NT2/D1 (cell line): ENCODE results near the gene KCTD17.
A peak's percentile ranks its signal among the peaks of the same experiment; 100 is the strongest.

ENCODE experiments used
- DNase-seq: peaks from one replicate; pipeline ENCODE4 v3.0.0-alpha.2; 2011; ENCODE audit warnings: low read depth, low spot score
- H3K27me3 ChIP-seq: 2 replicates; pipeline ENCODE4 v1.6.0; 2011; ENCODE audit warnings: mild to moderate bottlenecking; ENCODE audit not compliant: insufficient read length, insufficient read depth
- H3K36me3 ChIP-seq: 2 replicates; pipeline ENCODE4 v1.6.1; 2011; ENCODE audit warnings: mild to moderate bottlenecking, low read length, mixed read lengths; ENCODE audit not compliant: insufficient read depth, insufficient read length
- H3K4me1 ChIP-seq: 2 replicates; pipeline ENCODE4 v1.5.1; 2011; ENCODE audit not compliant: insufficient read depth, insufficient read length
- H3K4me3 ChIP-seq: 2 replicates; pipeline ENCODE4 v1.5.1; 2011; ENCODE audit warnings: low read depth; ENCODE audit not compliant: insufficient read length
- H3K9ac ChIP-seq: 2 replicates; pipeline ENCODE4 v1.6.0; 2011; ENCODE audit warnings: low read depth; ENCODE audit not compliant: insufficient read length
- H3K9me3 ChIP-seq: 2 replicates; pipeline ENCODE4 v1.5.1; 2011; ENCODE audit warnings: mild to moderate bottlenecking, low read length; ENCODE audit not compliant: insufficient read depth
- SUZ12 ChIP-seq: IDR thresholded peaks from 2 replicates; pipeline ENCODE4 v1.6.1; 2011; ENCODE audit not compliant: insufficient read length, insufficient read depth; ENCODE audit errors: extremely low read depth
- YY1 ChIP-seq: IDR thresholded peaks from 2 replicates; pipeline ENCODE4 v1.6.1; 2011; ENCODE audit not compliant: insufficient read length, insufficient read depth
- ZNF274 ChIP-seq: IDR thresholded peaks from 2 replicates; pipeline ENCODE4 v1.6.1; 2011; ENCODE audit warnings: mild to moderate bottlenecking, low read depth, low read length

The KCTD17 gene

GRCh38 chr22:37109242-37109917 lies 57.8 kb downstream of the KCTD17 start, which contains the start of gene TMPRSS6:
TMPRSS6 (minus strand) TSS chr22:37109713; CDS start chr22:37103417, 6,296 bp downstream.
- no peak within 1 kb of the TSS for H3K4me3 ChIP-seq
- H3K27me3 ChIP-seq, result no peaks in the 10 kb centered on the region
- no peak for DNase-seq
- H3K9me3 ChIP-seq, result no peaks in the 10 kb centered on the region
- no peaks in the 10 kb centered on the region for H3K36me3 ChIP-seq
- peaks cover 4% of the 10 kb centered on the region for H3K4me1 ChIP-seq
- peak within 1 kb of the TSS; percentile 10 for H3K9ac ChIP-seq
- TF ChIP-seq ZNF274 (no peak), YY1 (no peak), SUZ12 (no peak)

GRCh38 chr22:37111156-37111717 lies 59.7 kb downstream of the KCTD17 start:
- Histone ChIP-seq H3K9me3 (no peaks in the 10 kb centered on the region), H3K9ac (no peak overlapping the region), H3K27me3 (no peaks in the 10 kb centered on the region), H3K4me1 (peaks cover 4% of the 10 kb centered on the region), H3K4me3 (no peak overlapping the region), H3K36me3 (no peaks in the 10 kb centered on the region)
- no peak for DNase-seq
- TF ChIP-seq ZNF274 (no peak), YY1 (no peak)

GRCh38 chr22:37112084-37112728 lies 60.7 kb downstream of the KCTD17 start:
- H3K4me1 ChIP-seq, result peaks cover 4% of the 10 kb centered on the region
- no peaks in the 10 kb centered on the region for H3K36me3 ChIP-seq
- DNase-seq, result no peak
- H3K27me3 ChIP-seq, result no peaks in the 10 kb centered on the region
- no peaks in the 10 kb centered on the region for H3K9me3 ChIP-seq
- H3K4me3 ChIP-seq, result no peak overlapping the region
- H3K9ac ChIP-seq, result no peak overlapping the region
- TF ChIP-seq YY1 (no peak), ZNF274 (no peak), SUZ12 (no peak)
